GM10266 (cell line): Measurements from ENCODE around the gene COL23A1.

Source experiments
- DNase-seq: peaks from one replicate; pipeline ENCODE4 v3.0.0; 2012; ENCODE audit errors: extremely low spot score
- TF ChIP-seq, protein P1 (sequence below): IDR thresholded peaks from 2 replicates; pipeline ENCODE4 v1.5.1; 2012; ENCODE audit warnings: mild to moderate bottlenecking, low read depth; ENCODE audit not compliant: control insufficient read depth, insufficient read depth; ENCODE audit errors: missing control alignments

The COL23A1 gene

DNA sequence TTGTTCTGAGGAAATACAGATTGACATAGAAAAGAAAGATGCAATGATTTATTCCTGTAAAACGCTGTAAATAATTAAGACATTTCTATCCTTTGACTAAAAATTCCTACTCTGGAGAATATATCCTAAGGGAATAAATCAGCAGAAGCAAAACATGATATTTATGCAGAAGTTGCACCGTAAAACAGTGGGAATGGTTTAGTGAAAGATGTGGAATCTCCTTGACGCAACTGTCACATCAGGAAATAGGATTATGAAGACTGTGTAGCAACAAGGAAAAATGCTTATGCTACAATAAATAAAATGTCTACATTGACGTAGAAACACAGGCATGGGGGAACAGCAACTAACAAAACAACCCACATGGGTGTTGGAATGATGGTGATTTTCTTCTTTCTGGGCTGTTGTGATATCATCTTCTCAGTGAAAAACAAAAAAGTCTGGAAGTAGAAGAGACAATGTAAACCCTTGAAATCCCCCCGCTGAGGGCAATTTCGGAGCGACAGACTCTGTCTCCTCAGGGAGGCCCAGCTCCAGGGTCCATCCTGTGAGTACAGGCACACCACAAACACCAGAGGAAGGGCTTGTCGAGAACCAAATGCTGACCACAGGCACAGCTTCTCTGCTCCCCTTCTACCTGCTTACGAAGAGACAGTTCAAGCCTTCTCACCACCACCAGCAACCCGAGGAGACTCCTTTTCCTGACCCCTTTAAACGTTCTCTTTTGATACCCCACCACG, 25.2 kb downstream of the COL23A1 start:
- TF ChIP-seq, protein P1, sequence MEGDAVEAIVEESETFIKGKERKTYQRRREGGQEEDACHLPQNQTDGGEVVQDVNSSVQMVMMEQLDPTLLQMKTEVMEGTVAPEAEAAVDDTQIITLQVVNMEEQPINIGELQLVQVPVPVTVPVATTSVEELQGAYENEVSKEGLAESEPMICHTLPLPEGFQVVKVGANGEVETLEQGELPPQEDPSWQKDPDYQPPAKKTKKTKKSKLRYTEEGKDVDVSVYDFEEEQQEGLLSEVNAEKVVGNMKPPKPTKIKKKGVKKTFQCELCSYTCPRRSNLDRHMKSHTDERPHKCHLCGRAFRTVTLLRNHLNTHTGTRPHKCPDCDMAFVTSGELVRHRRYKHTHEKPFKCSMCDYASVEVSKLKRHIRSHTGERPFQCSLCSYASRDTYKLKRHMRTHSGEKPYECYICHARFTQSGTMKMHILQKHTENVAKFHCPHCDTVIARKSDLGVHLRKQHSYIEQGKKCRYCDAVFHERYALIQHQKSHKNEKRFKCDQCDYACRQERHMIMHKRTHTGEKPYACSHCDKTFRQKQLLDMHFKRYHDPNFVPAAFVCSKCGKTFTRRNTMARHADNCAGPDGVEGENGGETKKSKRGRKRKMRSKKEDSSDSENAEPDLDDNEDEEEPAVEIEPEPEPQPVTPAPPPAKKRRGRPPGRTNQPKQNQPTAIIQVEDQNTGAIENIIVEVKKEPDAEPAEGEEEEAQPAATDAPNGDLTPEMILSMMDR, result no peak
- DNase-seq, result no peak

- TF ChIP-seq, protein P1, result no peak
- DNase-seq, result no peak
Measured at GRCh38 chr5:178564397-178564796, 25.8 kb downstream of the COL23A1 start.

DNA sequence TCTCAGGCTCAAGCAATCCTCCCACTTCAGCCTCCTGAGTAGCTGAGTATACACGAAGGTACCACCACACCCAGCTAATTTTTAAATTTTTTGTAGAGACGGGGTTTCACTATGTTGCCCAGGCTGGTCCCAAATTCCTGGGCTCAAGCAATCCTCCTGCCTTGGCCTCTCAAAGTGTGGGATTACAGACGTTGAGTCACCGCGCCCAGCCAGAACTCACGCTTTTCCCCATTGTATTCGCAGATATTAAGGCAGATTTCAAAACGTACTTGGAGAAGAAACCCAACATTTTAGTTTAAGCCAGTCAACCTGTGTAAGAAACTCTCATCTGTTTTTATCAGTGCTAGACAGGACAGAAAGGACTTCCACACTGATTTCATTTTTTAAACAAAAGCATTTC, 26.6 kb downstream of the COL23A1 start:
- no peak for DNase-seq
- TF ChIP-seq, protein P1, result no peak

- TF ChIP-seq, protein P1, result no peak
- DNase-seq, result no peak
Measured at GRCh38 chr5:178561746-178562264, 28.4 kb downstream of the COL23A1 start.

- DNase-seq, result no peak
- TF ChIP-seq, protein P1, result no peak
Measured at GRCh38 chr5:178560911-178561310, 29.3 kb downstream of the COL23A1 start.

- TF ChIP-seq, protein P1, result no peak
- DNase-seq, result no peak
Measured at GRCh38 chr5:178557416-178557815, 32.8 kb downstream of the COL23A1 start.

GRCh38 chr5:178555771-178556211, 34.4 kb downstream of the COL23A1 start:
- DNase-seq, result no peak
- TF ChIP-seq, protein P1, result no peak
